Cardiac muscle cell (in vitro differentiated cells and primary cell): ENCODE results near the gene EPB41L5. TPM values are rescaled to one million over a fixed set of nuclear protein-coding genes. Genes with fewer than 3 reads are reported as not detected.

ENCODE experiments used
- DNase-seq, 2 donors: peaks; one replicate each; pipeline versions ENCODE4 v3.0.0 to v3.0.0-alpha.2; 2010 to 2017; ENCODE audit warnings: low read depth in 1 of 2, low spot score in 1 of 2
- H3K27ac ChIP-seq: fragments of 200-600 bp; sonication (generic); 2 replicates; pipeline ENCODE4 v1.5.1; 2016
- H3K27me3 ChIP-seq: fragments of 200-600 bp; sonication (generic); 2 replicates; pipeline ENCODE4 v1.6.0; 2016; ENCODE audit warnings: control low read depth
- H3K36me3 ChIP-seq: fragments of 200-600 bp; sonication (generic); 2 replicates; pipeline ENCODE4 v1.5.1; 2016; ENCODE audit warnings: control low read depth
- H3K4me1 ChIP-seq: fragments of 200-600 bp; sonication (generic); 2 replicates; pipeline ENCODE4 v1.8.1; 2017; ENCODE audit warnings: low read depth, mild to moderate bottlenecking, mixed run types
- H3K4me3 ChIP-seq: fragments of 200-600 bp; sonication (generic); 2 replicates; pipeline ENCODE4 v1.5.1; 2016; ENCODE audit warnings: mild to moderate bottlenecking
- H3K9me3 ChIP-seq: fragments of 200-600 bp; sonication (generic); 2 replicates; pipeline ENCODE4 v1.5.1; 2017; ENCODE audit warnings: low read depth, mild to moderate bottlenecking, control low read depth
- polyA plus RNA-seq: library from polyadenylated mRNA; unstranded; fragments of >200 nt; fragmentation: Nextera tagmentation; extraction: Ambion mirVana; gene quantifications from 2 replicates; pipeline ENCODE4 v1.2.1, GENCODE V29; 2016
- total RNA-seq: library from RNA; depleted of rRNA; stranded (reverse); fragments of >200 nt; gene quantifications from 2 replicates; pipeline ENCODE4 v1.2.3, GENCODE V29; 2016
- TF ChIP-seq, protein P1 (sequence below): IDR thresholded peaks from 2 replicates; pipeline ENCODE4 v1.5.1; 2012; ENCODE audit warnings: low read depth, mild to moderate bottlenecking, low read length

Gene EPB41L5
- total and polyA plus RNA-seq, 2 experiments from 2014 or later, result 14.9 to 24.6 TPM

GRCh38 chr2:120226316-120226715, 213.4 kb downstream of the EPB41L5 start:
- peaks cover 12% of the 10 kb centered on the region for H3K4me1 ChIP-seq
- TF ChIP-seq, protein P1, sequence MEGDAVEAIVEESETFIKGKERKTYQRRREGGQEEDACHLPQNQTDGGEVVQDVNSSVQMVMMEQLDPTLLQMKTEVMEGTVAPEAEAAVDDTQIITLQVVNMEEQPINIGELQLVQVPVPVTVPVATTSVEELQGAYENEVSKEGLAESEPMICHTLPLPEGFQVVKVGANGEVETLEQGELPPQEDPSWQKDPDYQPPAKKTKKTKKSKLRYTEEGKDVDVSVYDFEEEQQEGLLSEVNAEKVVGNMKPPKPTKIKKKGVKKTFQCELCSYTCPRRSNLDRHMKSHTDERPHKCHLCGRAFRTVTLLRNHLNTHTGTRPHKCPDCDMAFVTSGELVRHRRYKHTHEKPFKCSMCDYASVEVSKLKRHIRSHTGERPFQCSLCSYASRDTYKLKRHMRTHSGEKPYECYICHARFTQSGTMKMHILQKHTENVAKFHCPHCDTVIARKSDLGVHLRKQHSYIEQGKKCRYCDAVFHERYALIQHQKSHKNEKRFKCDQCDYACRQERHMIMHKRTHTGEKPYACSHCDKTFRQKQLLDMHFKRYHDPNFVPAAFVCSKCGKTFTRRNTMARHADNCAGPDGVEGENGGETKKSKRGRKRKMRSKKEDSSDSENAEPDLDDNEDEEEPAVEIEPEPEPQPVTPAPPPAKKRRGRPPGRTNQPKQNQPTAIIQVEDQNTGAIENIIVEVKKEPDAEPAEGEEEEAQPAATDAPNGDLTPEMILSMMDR, result no peak
- no peaks in the 10 kb centered on the region for H3K36me3 ChIP-seq
- peaks cover 5% of the 10 kb centered on the region for H3K27me3 ChIP-seq
- DNase-seq, result no peak
- no peak overlapping the region for H3K4me3 ChIP-seq
- H3K27ac ChIP-seq, result no peak overlapping the region
- H3K9me3 ChIP-seq, result no peaks in the 10 kb centered on the region

DNA sequence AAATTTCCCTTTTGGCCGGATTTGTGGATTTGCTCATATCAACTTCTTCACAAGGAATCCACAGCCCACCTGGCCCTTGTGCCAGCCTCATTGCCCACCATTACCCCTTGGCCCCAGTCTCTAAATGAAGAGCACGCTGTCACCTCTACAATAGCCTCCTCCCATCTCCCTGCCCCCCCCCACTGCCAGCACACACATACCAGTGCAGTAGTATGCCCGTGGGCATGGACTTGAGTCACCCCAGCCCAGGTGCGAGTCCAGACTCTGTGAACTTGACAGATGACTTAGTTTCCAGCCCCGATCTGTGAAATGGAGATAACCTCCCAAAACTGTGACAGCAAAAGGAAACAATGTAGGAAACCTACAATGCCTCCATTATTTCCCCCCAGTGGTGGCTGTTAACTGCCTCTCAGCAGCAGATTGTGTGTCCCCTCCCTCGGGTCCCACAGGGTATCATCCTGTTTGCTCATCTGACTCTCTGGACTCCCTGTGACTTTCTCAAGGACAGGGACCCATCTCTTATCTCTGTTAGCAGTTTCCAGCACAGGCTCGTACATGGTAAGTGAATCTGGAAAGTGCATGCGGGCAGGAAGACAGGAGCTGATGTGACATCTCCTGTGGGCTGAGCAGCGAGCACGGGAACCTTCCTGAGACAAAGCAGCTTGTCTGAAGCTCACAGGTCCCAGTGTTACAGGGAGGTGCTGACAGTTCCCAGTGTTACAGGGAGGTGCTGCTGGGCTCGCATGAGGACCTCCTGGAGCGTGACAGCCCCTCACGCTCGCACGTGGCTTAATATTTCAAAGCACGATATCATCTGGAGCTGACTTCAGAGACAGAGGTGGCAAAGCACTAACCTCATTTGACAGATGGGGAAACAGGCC, 214.5 kb downstream of the EPB41L5 start:
- peaks cover 5% of the 10 kb centered on the region for H3K27me3 ChIP-seq
- TF ChIP-seq, protein P1, result no peak
- H3K27ac ChIP-seq, result no peak overlapping the region
- no peaks in the 10 kb centered on the region for H3K36me3 ChIP-seq
- H3K4me3 ChIP-seq, result no peak overlapping the region
- no peaks in the 10 kb centered on the region for H3K9me3 ChIP-seq
- H3K4me1 ChIP-seq, result peaks cover 12% of the 10 kb centered on the region
- DNase-seq, result peak in 1 of 2 donors; percentile 14

GRCh38 chr2:120228503-120228902, 215.6 kb downstream of the EPB41L5 start:
- peaks cover 5% of the 10 kb centered on the region for H3K27me3 ChIP-seq
- H3K27ac ChIP-seq, result no peak overlapping the region
- DNase-seq, result no peak
- TF ChIP-seq, protein P1, result no peak
- H3K4me3 ChIP-seq, result no peak overlapping the region
- H3K9me3 ChIP-seq, result no peaks in the 10 kb centered on the region
- H3K4me1 ChIP-seq, result peaks cover 7% of the 10 kb centered on the region
- no peaks in the 10 kb centered on the region for H3K36me3 ChIP-seq

Other genes starting within 250 kb of the EPB41L5 start
- 32.9 and 43.4 TPM in 2 replicates for gene TMEM185B, start 210.3 kb downstream of the EPB41L5 start, total RNA-seq
- 21.3 and 25.0 TPM in 2 replicates for gene TMEM185B, start 210.3 kb downstream of the EPB41L5 start, polyA plus RNA-seq
- 26.5 and 31.4 TPM in 2 replicates for gene RALB, start 239.8 kb downstream of the EPB41L5 start, total RNA-seq
- 39.0 and 50.8 TPM in 2 replicates for gene RALB, start 239.8 kb downstream of the EPB41L5 start, polyA plus RNA-seq